ENCODE results near the gene XKR7. TPM values are rescaled to one million over a fixed set of nuclear protein-coding genes. Genes with fewer than 3 reads are reported as not detected.
A peak's percentile ranks its signal among the peaks of the same experiment; 100 is the strongest.

Gene XKR7
- total RNA-seq, 1 experiment from 2014 or later: 1.3 TPM

GRCh38 chr20:32031007-32031958, 63.3 kb downstream of the XKR7 start:
- Histone ChIP-seq H2BK15ac (ENCODE audit: low read depth, low read length) (no peak overlapping the region), H3K4me1 (ENCODE audit: insufficient read depth, low read length) (no peaks in the 10 kb centered on the region), H4K5ac (ENCODE audit: insufficient read length, low read depth, low read length) (no peak overlapping the region), H3K23me2 (ENCODE audit: insufficient read length, low read depth, low read length, poor library complexity, severe bottlenecking) (peaks cover 3% of the 10 kb centered on the region), H3K4me2 (ENCODE audit: insufficient read depth, insufficient read length, low read length) (peak overlapping the region; percentile 3), H3K56ac (ENCODE audit: insufficient read length, low read depth, low read length) (no peak overlapping the region), H3K79me2 (ENCODE audit: insufficient read depth, low read length) (no peaks in the 10 kb centered on the region), H3K14ac (ENCODE audit: insufficient read depth, low read length) (no peak overlapping the region), H2AK5ac (ENCODE audit: insufficient read length, low read length) (no peak overlapping the region), H3K27me3 (ENCODE audit: insufficient read depth, low read length) (no peaks in the 10 kb centered on the region), H2BK120ac (ENCODE audit: low read depth, low read length, poor library complexity, severe bottlenecking) (no peak overlapping the region), H3K9me3 (ENCODE audit: control insufficient read depth, low read depth, low read length) (no peaks in the 10 kb centered on the region), H3K18ac (ENCODE audit: insufficient read length, low read depth, low read length) (no peak overlapping the region), H2BK5ac (ENCODE audit: insufficient read length, low read length) (no peak overlapping the region), H3K23ac (ENCODE audit: insufficient read length, low read depth, low read length) (no peak overlapping the region), H3K79me1 (ENCODE audit: insufficient read depth, low read depth, low read length, poor library complexity, severe bottlenecking) (no peaks in the 10 kb centered on the region), H3T11ph (ENCODE audit: low read length) (no peak overlapping the region), H2BK12ac (ENCODE audit: insufficient read length, low read depth, low read length) (no peak overlapping the region), H4K8ac (replicated peaks; ENCODE audit: insufficient read length, low read depth, low read length) (no peak overlapping the region), H3K27ac (ENCODE audit: insufficient read length, low read depth, low read length) (no peak overlapping the region), H3K9ac (ENCODE audit: extremely low read depth, insufficient read length, low read length) (no peak overlapping the region), H2AFZ (ENCODE audit: low read length) (no peak overlapping the region), H2BK20ac (ENCODE audit: low read depth, low read length, poor library complexity, severe bottlenecking) (no peak overlapping the region), H4K91ac (ENCODE audit: insufficient read length, low read depth, low read length) (no peak overlapping the region), H4K20me1 (ENCODE audit: control insufficient read depth, insufficient read depth, insufficient read length) (no peaks in the 10 kb centered on the region), H3K4ac (ENCODE audit: low read depth, low read length) (no peak overlapping the region)
- Mint-ChIP-seq H3K9me3 (no peaks in the 10 kb centered on the region), H3K27me3 (ENCODE audit: low read depth) (peaks cover 44% of the 10 kb centered on the region), H3K27ac (no peak overlapping the region), H3K36me3 (ENCODE audit: insufficient read depth in 1 of 3, low read depth in 3 of 3) (peaks cover 0 to 13% (median 0%) of the 10 kb centered on the region in 3 experiments; a peak in 3 of 7 replicates), H3K4me3 (peak overlapping the region; percentile 26 to 43; a peak in 3 of 5 replicates), H3K4me1 (peaks cover 13 to 18% of the 10 kb centered on the region in 2 experiments)
- peak; percentile 97 for DNase-seq
- TF ChIP-seq, protein P1, sequence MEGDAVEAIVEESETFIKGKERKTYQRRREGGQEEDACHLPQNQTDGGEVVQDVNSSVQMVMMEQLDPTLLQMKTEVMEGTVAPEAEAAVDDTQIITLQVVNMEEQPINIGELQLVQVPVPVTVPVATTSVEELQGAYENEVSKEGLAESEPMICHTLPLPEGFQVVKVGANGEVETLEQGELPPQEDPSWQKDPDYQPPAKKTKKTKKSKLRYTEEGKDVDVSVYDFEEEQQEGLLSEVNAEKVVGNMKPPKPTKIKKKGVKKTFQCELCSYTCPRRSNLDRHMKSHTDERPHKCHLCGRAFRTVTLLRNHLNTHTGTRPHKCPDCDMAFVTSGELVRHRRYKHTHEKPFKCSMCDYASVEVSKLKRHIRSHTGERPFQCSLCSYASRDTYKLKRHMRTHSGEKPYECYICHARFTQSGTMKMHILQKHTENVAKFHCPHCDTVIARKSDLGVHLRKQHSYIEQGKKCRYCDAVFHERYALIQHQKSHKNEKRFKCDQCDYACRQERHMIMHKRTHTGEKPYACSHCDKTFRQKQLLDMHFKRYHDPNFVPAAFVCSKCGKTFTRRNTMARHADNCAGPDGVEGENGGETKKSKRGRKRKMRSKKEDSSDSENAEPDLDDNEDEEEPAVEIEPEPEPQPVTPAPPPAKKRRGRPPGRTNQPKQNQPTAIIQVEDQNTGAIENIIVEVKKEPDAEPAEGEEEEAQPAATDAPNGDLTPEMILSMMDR (conservative IDR thresholded peaks at IDR 0.05): peak; percentile 100
- WGBS (ENCODE audit: extremely low coverage, insufficient read length, low lambda C conversion rate): no CpG with 5 or more reads among the region's 59 CpGs

Data from H9 (cell line).